ENCODE measurements around the gene LIPG.

LIPG gene

GRCh38 chr18:49548229-49548636, 13.6 kb upstream of the LIPG start (continued):
- TF ChIP-seq REST (tag by site-specific recombination; IDR thresholded peaks at IDR 0.05) = no peak

- POLR2A ChIA-PET = no interaction called here
- Histone ChIP-seq H3K4me1 (ENCODE audit: control insufficient read depth, insufficient read depth, low read length) (peaks cover 5% of the 10 kb centered on the region; the same call in 1 of the 2 replicates), H3K9me3 (ENCODE audit: control insufficient read depth, insufficient read depth, low read depth, low read length) (no peaks in the 10 kb centered on the region), H3K4me3 (ENCODE audit: low read depth, low read length) (no peak overlapping the region), H3K36me3 (ENCODE audit: control insufficient read depth in 2 of 2, insufficient read depth in 1 of 2, low read length in 2 of 2) (no peaks in the 10 kb centered on the region), H3K27ac (ENCODE audit: extremely low read depth, low read depth, low read length) (no peak overlapping the region)
- TF ChIP-seq KLF16 (tag by site-specific recombination; IDR thresholded peaks at IDR 0.05) = no peak
- CTCF ChIA-PET = no interaction called here
These were observed 11.1 kb upstream of the LIPG start for GRCh38 chr18:49550621-49551339.

- no peak overlapping the region for H3K4me3 ChIP-seq (ENCODE audit: low read depth, low read length)
- ChIA-PET POLR2A (no interaction called here), CTCF (interaction anchor here (0.7 to 1.7 kb wide), 4 partner anchors 13 to 176 kb away, joined by 3 read pairs; no protein-coding TSS in a partner anchor)
- TF ChIP-seq ZSCAN5A (tag by site-specific recombination; IDR thresholded peaks at IDR 0.05) = no peak
- TF ChIP-seq ZNF514 (tag by site-specific recombination; IDR thresholded peaks at IDR 0.05) = no peak
- TF ChIP-seq ZNF221 (tag by site-specific recombination; IDR thresholded peaks at IDR 0.05; ENCODE audit: borderline replicate concordance) = no peak
- no peak for TF ChIP-seq ZBTB8A (tag by site-specific recombination; IDR thresholded peaks at IDR 0.05)
- TF ChIP-seq BCL11B (tag by site-specific recombination; IDR thresholded peaks at IDR 0.05; ENCODE audit: low read depth) = no peak
- no peak for TF ChIP-seq ZNF768 (tag by site-specific recombination; IDR thresholded peaks at IDR 0.05)
- TF ChIP-seq GLIS1 (tag by site-specific recombination; IDR thresholded peaks at IDR 0.05) = no peak
- no peak for TF ChIP-seq HOXD13 (CRISPR knock-in tag; IDR thresholded peaks at IDR 0.05; ENCODE audit: borderline replicate concordance)
- H3K36me3 ChIP-seq (ENCODE audit: control insufficient read depth in 2 of 2, insufficient read depth in 1 of 2, low read length in 2 of 2) = no peaks in the 10 kb centered on the region
- H3K27ac ChIP-seq (ENCODE audit: extremely low read depth, low read depth, low read length) = no peak overlapping the region
- H3K9me3 ChIP-seq (ENCODE audit: control insufficient read depth, insufficient read depth, low read depth, low read length) = no peaks in the 10 kb centered on the region
- peaks cover 2% of the 10 kb centered on the region; the same call in 1 of the 2 replicates for H3K4me1 ChIP-seq (ENCODE audit: control insufficient read depth, insufficient read depth, low read length)
These were observed 8.9 kb upstream of the LIPG start for GRCh38 chr18:49553003-49553402.

- no peak overlapping the region for H3K4me3 ChIP-seq (ENCODE audit: low read depth, low read length)
- H3K4me1 ChIP-seq (ENCODE audit: control insufficient read depth, insufficient read depth, low read length) = no peaks in the 10 kb centered on the region; the same call in 1 of the 2 replicates
- CTCF ChIA-PET = no interaction called here
- TF ChIP-seq FEZF1 (tag by site-specific recombination; IDR thresholded peaks at IDR 0.05) = no peak
- TF ChIP-seq ZSCAN16 (tag by site-specific recombination; IDR thresholded peaks at IDR 0.05) = no peak
- TF ChIP-seq KLF17 (tag by site-specific recombination; IDR thresholded peaks at IDR 0.05) = no peak
- no peak for TF ChIP-seq ZBTB49 (tag by site-specific recombination; IDR thresholded peaks at IDR 0.05; ENCODE audit: low read depth)
- TF ChIP-seq GLI2 (tag by site-specific recombination; IDR thresholded peaks at IDR 0.05; ENCODE audit: borderline replicate concordance, low read depth) = no peak
- TF ChIP-seq ZNF791 (tag by site-specific recombination; IDR thresholded peaks at IDR 0.05) = no peak
- TF ChIP-seq ZNF768 (tag by site-specific recombination; IDR thresholded peaks at IDR 0.05) = no peak
- TF ChIP-seq ZNF549 (tag by site-specific recombination; IDR thresholded peaks at IDR 0.05) = no peak
- no peak for TF ChIP-seq MEIS1 (CRISPR knock-in tag; IDR thresholded peaks at IDR 0.05; ENCODE audit: borderline replicate concordance)
- TF ChIP-seq ZNF658 (tag by site-specific recombination; IDR thresholded peaks at IDR 0.05) = no peak
- TF ChIP-seq ZNF341 (tag by site-specific recombination; IDR thresholded peaks at IDR 0.05; ENCODE audit: low read depth) = no peak
- no peaks in the 10 kb centered on the region for H3K36me3 ChIP-seq (ENCODE audit: control insufficient read depth in 2 of 2, insufficient read depth in 1 of 2, low read length in 2 of 2)
- POLR2A ChIA-PET = no interaction called here
- H3K27ac ChIP-seq (ENCODE audit: extremely low read depth, low read depth, low read length) = no peak overlapping the region
- H3K9me3 ChIP-seq (ENCODE audit: control insufficient read depth, insufficient read depth, low read depth, low read length) = no peaks in the 10 kb centered on the region
These were observed 6.2 kb upstream of the LIPG start for GRCh38 chr18:49555641-49556040.
